Measurements from ENCODE around the gene TMEM242.

Gene TMEM242

GRCh38 chr6:157287923-157288322 lies 35.4 kb downstream of the TMEM242 start:
- no peak for DNase-seq (ENCODE audit: low spot score)
- in situ Hi-C loops (cut with MboI; ENCODE audit: low sequenced_read_pairs, unreplicated experiment): no loop called here
- no peak for TF ChIP-seq CTCF (IDR thresholded peaks at IDR 0.05; ENCODE audit: borderline replicate concordance, control extremely low read depth, extremely low read depth, insufficient read depth, missing control alignments)

- TF ChIP-seq CTCF (IDR thresholded peaks at IDR 0.05; ENCODE audit: borderline replicate concordance, control extremely low read depth, extremely low read depth, insufficient read depth, missing control alignments): no peak
- in situ Hi-C loops (cut with MboI; ENCODE audit: low sequenced_read_pairs, unreplicated experiment): no loop called here
- DNase-seq (ENCODE audit: low spot score): no peak
Observed at GRCh38 chr6:157287247-157287850, 36.0 kb downstream of the TMEM242 start.

GRCh38 chr6:157285422-157285779 lies 37.9 kb downstream of the TMEM242 start:
- no peak for TF ChIP-seq CTCF (IDR thresholded peaks at IDR 0.05; ENCODE audit: borderline replicate concordance, control extremely low read depth, extremely low read depth, insufficient read depth, missing control alignments)
- no peak for DNase-seq (ENCODE audit: low spot score)
- in situ Hi-C loops (cut with MboI; ENCODE audit: low sequenced_read_pairs, unreplicated experiment): no loop called here

GRCh38 chr6:157284738-157285421 lies 38.4 kb downstream of the TMEM242 start:
- no peak for TF ChIP-seq CTCF (IDR thresholded peaks at IDR 0.05; ENCODE audit: borderline replicate concordance, control extremely low read depth, extremely low read depth, insufficient read depth, missing control alignments)
- DNase-seq (ENCODE audit: low spot score): no peak

GRCh38 chr6:157283900-157284737 lies 39.2 kb downstream of the TMEM242 start:
- no peak for DNase-seq (ENCODE audit: low spot score)
- no peak for TF ChIP-seq CTCF (IDR thresholded peaks at IDR 0.05; ENCODE audit: borderline replicate concordance, control extremely low read depth, extremely low read depth, insufficient read depth, missing control alignments)
- in situ Hi-C loops (cut with MboI; ENCODE audit: low sequenced_read_pairs, unreplicated experiment): no loop called here

More at GRCh38 chr6:157284738-157285421, 38.4 kb downstream of the TMEM242 start:
- in situ Hi-C loops (cut with MboI; ENCODE audit: low sequenced_read_pairs, unreplicated experiment): no loop called here

- no peak for TF ChIP-seq CTCF (IDR thresholded peaks at IDR 0.05; ENCODE audit: borderline replicate concordance, control extremely low read depth, extremely low read depth, insufficient read depth, missing control alignments)
- in situ Hi-C loops (cut with MboI; ENCODE audit: low sequenced_read_pairs, unreplicated experiment): no loop called here
- no peak for DNase-seq (ENCODE audit: low spot score)
Observed at GRCh38 chr6:157283330-157283898, 39.9 kb downstream of the TMEM242 start.
